ENCODE measurements around the gene SDSL.

Gene SDSL

GRCh38 chr12:113420996-113421595 lies 1.1 kb upstream of the SDSL start:
- no peak for DNase-seq (ENCODE audit: low read depth)

- no peak for DNase-seq (ENCODE audit: low read depth)
Observed at GRCh38 chr12:113422886-113423669, 898 bp downstream of the SDSL start.

- no peak for DNase-seq (ENCODE audit: low read depth)
Observed at GRCh38 chr12:113424456-113424855, 2.3 kb downstream of the SDSL start.

GRCh38 chr12:113424915-113425823 lies 3.0 kb downstream of the SDSL start:
- DNase-seq (ENCODE audit: low read depth): no peak

- DNase-seq (ENCODE audit: low read depth): no peak
Observed at GRCh38 chr12:113425960-113426453, 3.8 kb downstream of the SDSL start.

GRCh38 chr12:113427882-113428281 lies 5.7 kb downstream of the SDSL start:
- no peak for DNase-seq (ENCODE audit: low read depth)

GRCh38 chr12:113428482-113428881 lies 6.3 kb downstream of the SDSL start:
- no peak for DNase-seq (ENCODE audit: low read depth)

- DNase-seq (ENCODE audit: low read depth): no peak
Observed at GRCh38 chr12:113432986-113433385, 10.8 kb downstream of the SDSL start.

- DNase-seq (ENCODE audit: low read depth): no peak
Observed at GRCh38 chr12:113435367-113435766, 13.2 kb downstream of the SDSL start.

- no peak for DNase-seq (ENCODE audit: low read depth)
Observed at GRCh38 chr12:113436586-113436985, 14.4 kb downstream of the SDSL start.

- DNase-seq (ENCODE audit: low read depth): no peak
Observed at GRCh38 chr12:113436993-113437728, 15.0 kb downstream of the SDSL start.

- DNase-seq (ENCODE audit: low read depth): no peak
Observed at GRCh38 chr12:113437729-113438100, 15.5 kb downstream of the SDSL start.

- no peak for DNase-seq (ENCODE audit: low read depth)
Observed at GRCh38 chr12:113438523-113439300, 16.5 kb downstream of the SDSL start.

GRCh38 chr12:113439301-113439597 lies 17.1 kb downstream of the SDSL start:
- no peak for DNase-seq (ENCODE audit: low read depth)

GRCh38 chr12:113439606-113440030 lies 17.4 kb downstream of the SDSL start:
- DNase-seq (ENCODE audit: low read depth): no peak

- DNase-seq (ENCODE audit: low read depth): no peak
Observed at GRCh38 chr12:113440336-113440735, 18.2 kb downstream of the SDSL start.

- no peak for DNase-seq (ENCODE audit: low read depth)
Observed at GRCh38 chr12:113440947-113441782, 19.0 kb downstream of the SDSL start.

GRCh38 chr12:113443030-113443539 lies 20.9 kb downstream of the SDSL start:
- DNase-seq (ENCODE audit: low read depth): no peak

- DNase-seq (ENCODE audit: low read depth): no peak
Observed at GRCh38 chr12:113445544-113446171, 23.5 kb downstream of the SDSL start.

GRCh38 chr12:113448873-113449272 lies 26.7 kb downstream of the SDSL start:
- no peak for DNase-seq (ENCODE audit: low read depth)

All from GM04503 (cell line).